HK-2 (cell line): ENCODE measurements around the gene GPR107.

Experiments used
- DNase-seq: peaks from one replicate; pipeline ENCODE4 v3.0.0-alpha.2; 2018; ENCODE audit not compliant: unreplicated experiment

GPR107 gene

DNA sequence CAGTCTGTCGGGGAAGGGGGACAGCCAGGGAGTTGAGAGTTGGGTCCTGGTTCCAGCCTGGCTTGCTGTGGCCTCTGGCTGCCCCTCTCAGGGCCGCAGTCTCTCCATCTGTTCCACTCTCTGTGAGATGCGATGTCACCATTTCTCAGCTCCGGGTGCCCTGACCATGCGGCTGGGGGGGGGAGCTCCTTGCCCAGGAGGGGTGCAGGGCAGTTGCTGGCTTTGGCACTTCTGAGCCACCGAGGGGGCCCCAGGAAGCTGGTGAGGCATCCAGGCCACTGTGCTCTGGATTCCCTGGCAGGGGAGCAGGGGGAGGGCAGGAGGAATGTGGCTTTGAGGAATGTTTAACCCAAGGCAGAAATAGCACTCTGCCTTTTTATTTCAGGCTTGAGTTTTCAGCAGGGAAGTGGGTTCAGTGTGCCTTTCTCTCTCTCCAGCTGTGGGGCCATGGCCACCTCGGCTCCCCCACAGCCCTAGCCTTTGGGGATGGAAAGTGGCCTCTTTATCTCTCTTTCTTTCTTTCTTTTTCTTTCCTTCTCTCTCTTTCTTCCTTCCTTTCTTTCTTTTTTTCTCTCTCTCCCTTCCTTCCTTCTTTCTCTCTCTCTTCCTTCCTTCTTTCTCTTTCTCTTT, 129.5 kb downstream of the GPR107 start:
- DNase-seq = peak; percentile 90

DNA sequence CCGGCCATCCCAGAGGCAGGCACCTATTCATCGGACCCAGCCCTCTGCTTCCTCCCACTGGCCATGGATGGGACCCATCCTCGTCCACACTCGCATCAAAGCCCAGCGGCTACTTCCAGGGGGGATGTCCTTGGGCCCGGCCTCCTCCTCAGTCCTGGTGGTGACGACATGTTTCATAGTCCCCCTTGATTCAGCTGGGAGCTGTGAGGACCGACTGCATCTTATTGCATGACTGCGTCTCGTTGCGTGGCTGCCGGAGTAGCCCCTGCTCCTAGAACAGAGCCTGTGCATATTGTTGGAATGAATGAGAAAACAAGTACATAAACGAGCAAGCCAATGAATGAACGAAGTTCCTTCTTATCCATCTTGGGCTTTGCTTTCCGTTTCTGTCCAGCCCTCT, 131.3 kb downstream of the GPR107 start:
- DNase-seq = no peak

DNA sequence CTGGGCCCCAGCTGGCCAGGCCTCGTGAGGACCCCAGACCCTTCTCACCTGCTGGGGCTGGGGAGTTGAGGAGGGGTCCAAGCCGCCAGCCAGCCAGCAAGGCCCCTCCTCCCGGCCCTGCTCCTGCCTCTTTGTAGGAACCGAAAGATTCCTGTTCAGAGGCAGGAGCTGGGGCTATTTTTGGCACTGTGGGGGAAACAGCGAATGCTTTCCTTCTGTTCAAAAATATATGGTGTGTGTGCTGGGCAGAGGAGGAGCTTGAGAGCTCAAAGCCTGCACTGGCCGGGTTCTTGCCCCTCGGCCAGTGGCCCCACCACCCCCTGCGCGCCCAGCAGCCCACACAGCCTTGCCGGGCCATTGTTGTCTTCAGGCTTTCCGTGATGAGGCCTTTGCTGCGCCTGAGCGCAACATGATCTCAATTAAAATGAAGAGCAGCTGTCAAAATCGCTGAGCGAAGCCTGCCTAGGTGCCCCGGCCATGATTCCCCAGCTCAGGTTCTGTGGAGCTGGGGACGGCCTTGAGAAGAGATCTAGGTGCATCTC, 131.9 kb downstream of the GPR107 start:
- no peak for DNase-seq

DNA sequence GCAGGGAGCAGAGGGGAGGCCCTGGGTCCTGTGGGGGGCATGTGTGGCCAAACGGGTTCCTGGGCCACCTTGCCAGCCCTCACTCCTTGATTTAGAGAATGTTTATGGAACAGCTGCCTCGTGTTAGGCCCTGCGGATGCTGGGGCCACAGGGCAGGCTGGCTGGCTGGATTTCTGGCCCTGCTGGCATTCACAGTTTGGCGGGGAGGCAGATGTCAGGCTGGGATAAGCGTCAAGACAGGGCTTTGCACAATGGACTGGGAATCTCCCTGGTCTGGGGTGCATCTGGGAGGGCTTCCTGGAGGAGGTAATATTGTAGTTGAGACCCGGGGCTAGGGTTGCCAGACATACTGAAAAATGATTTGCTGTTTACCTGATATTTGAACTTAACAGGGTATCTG, 132.3 kb downstream of the GPR107 start:
- no peak for DNase-seq

DNA sequence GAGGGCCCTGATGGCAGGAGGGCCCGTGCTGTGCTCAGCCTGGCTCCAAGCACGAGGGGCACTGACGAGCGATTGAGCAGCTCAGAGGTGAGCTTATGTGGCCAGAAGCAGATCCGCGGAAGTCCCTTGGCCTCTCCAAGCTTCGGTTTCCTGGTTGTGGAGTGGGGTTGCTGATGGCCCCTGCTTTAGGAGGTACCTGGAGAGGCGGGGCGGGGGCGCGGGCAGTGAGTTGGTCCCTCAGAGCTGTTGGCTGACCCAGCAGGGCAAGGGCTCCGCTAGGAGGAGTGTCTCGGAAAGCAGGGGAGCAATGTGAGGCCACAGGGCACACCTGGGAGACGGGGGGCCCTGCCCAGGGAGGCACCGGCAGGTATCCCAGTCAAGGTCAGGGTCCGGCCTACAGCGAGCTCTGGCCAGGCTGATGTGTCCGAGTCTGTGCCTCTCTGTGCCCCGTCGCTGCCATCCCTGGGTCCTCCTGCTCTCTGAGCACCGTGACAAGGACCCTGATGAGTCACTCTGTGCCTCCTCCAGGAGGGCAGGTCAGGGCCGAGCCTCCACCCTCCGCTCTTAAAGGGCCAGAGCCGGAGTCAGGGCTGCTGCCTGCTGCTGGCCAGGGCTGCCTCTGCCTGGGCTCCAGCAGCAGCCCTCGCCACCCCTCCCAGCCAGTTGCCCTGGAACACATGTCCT, 133.3 kb downstream of the GPR107 start:
- peak; percentile 78 for DNase-seq

DNA sequence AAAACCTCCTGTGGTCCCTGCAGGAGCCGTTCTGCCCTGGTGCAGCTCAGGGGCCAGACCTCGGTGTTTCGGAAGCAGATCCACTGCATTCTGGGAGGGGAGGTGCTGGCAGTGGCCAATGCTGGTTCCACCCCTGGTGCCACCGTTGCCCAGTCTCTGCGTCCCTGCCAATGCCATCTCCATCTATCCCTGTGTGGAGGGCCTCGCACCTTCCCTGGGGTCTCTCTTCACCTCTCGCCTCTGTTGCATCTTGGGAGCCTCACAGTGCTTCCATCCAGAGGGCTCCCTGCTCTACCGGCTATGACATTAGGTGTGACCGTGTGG, 133.8 kb downstream of the GPR107 start:
- DNase-seq = no peak

DNA sequence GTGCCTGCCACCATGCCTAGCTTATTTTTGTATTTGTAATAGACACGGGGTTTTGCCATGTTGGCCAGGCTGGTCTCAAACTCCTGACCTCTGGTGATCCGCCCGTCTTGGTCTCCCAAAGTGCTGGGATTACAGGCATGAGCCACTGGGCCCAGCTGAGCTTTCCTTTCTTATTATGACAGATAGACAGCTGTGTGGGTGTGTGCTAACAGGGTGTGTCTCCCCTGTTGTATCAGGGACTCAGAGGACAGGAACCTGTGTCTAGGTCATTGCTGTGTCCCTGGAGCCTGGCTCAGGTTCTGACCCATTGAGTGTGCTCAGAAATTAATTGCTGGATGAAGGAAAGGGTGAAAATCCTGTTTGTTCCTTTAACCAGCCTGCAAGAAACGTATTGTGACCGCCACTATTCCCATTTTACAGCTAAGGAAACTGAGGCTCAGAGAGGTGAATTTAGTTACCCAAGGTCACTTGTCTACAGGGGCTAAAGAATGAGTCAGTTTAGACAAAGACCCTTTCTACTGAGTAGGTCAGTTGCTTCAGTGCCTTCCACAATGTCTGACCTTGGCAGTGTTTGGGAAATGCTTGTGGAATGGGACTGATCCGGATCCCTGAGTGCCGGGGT, 135.3 kb downstream of the GPR107 start:
- DNase-seq = no peak
